Smooth muscle cell (in vitro differentiated cells): ENCODE data around the gene HYAL1. TPM values are rescaled to one million over a fixed set of nuclear protein-coding genes. Genes with fewer than 3 reads are reported as not detected.

Source experiments
- DNase-seq: peaks from one replicate; lab custom pipeline; 2025; ENCODE audit not compliant: unreplicated experiment; lab: John Stamatoyannopoulos, UW
- H2AFZ ChIP-seq: fragments of 200-600 bp; sonication (generic); 2 replicates; pipeline ENCODE4 v1.6.0; 2016; ENCODE audit warnings: antibody characterized with exemption, low read depth, mild to moderate bottlenecking
- H3F3A ChIP-seq: fragments of 200-600 bp; sonication (generic); 2 replicates; pipeline ENCODE4 v1.6.0; 2017; ENCODE audit warnings: antibody characterized with exemption, low read depth
- H3K27ac ChIP-seq: fragments of 200-600 bp; sonication (generic); 2 replicates; pipeline ENCODE4 v1.5.1; 2016; ENCODE audit warnings: low read depth, mild to moderate bottlenecking
- H3K27me3 ChIP-seq: fragments of 200-600 bp; sonication (generic); 2 replicates; pipeline ENCODE4 v1.6.1; 2016; ENCODE audit warnings: low read depth, mild to moderate bottlenecking
- H3K36me3 ChIP-seq: fragments of 200-600 bp; sonication (generic); 2 replicates; pipeline ENCODE4 v1.5.1; 2016; ENCODE audit warnings: low read depth
- H3K4me1 ChIP-seq: fragments of 200-600 bp; sonication (generic); 2 replicates; pipeline ENCODE4 v1.5.1; 2016; ENCODE audit warnings: low read depth
- H3K4me2 ChIP-seq: fragments of 200-600 bp; sonication (generic); 2 replicates; pipeline ENCODE4 v1.6.0; 2016; ENCODE audit warnings: mild to moderate bottlenecking
- H3K4me3 ChIP-seq: fragments of 200-600 bp; sonication (generic); 2 replicates; pipeline ENCODE4 v1.5.1; 2016; ENCODE audit warnings: mild to moderate bottlenecking
- H3K79me2 ChIP-seq: fragments of 200-600 bp; sonication (generic); 2 replicates; pipeline ENCODE4 v1.6.0; 2016; ENCODE audit warnings: low read depth, mild to moderate bottlenecking
- H3K9ac ChIP-seq: fragments of 200-600 bp; sonication (generic); 2 replicates; pipeline ENCODE4 v1.6.0; 2016; ENCODE audit warnings: low read depth
- H3K9me3 ChIP-seq: fragments of 200-600 bp; sonication (generic); replicated peaks from 2 replicates; pipeline ENCODE4 v1.5.1; 2016; ENCODE audit warnings: low read depth
- H4K20me1 ChIP-seq: fragments of 200-600 bp; sonication (generic); 2 replicates; pipeline ENCODE4 v1.6.0; 2016; ENCODE audit warnings: low read depth
- WGBS: methylation state at CpG from one replicate; pipeline ENCODE4 v1.1.7; 2016; ENCODE audit warnings: low lambda C conversion rate; 5-methylcytosine and 5-hydroxymethylcytosine counted together
- polyA plus RNA-seq: library from polyadenylated mRNA; unstranded; fragments of >200 nt; fragmentation: Nextera tagmentation; extraction: Ambion mirVana; gene quantifications from 2 replicates; pipeline ENCODE4 v1.2.1, GENCODE V29; 2016
- total RNA-seq: library from RNA; depleted of rRNA; stranded (reverse); fragments of >200 nt; gene quantifications from 2 replicates; pipeline ENCODE4 v1.2.3, GENCODE V29; 2014
- TF ChIP-seq, protein P1 (sequence below): fragments of 200-600 bp; sonication (generic); IDR thresholded peaks from 2 replicates; pipeline ENCODE4 v1.5.1; 2017; ENCODE audit warnings: borderline replicate concordance, mild to moderate bottlenecking, antibody characterized with exemption; ENCODE audit not compliant: insufficient read depth, poor library complexity, severe bottlenecking

HYAL1 gene
- total and polyA plus RNA-seq, 2 experiments from 2014 or later = 1.0 TPM; not detected in 1

DNA sequence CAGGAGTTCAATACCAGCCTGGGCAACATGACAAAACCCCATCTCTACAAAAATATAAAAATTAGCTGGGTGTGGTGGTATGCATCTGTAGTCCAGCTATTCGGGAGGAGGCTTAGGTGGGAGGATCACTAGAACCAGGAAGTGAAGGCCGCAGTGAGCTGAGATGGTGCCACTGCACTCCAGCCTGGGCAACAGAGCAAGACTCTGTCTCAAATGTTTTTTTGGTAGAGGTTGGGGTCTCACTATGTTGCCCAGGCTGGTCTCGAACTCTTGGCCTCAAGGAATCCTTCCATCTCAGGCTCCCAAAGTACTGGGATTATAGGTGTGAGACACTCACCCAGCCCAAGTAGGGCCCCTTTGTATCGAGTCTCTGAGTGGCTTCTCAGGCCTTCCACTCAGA, 9.3 kb downstream of the HYAL1 start:
- WGBS = 93% methylated on average over 4 of the region's 4 CpGs
- no peak overlapping the region for H3K9ac ChIP-seq
- no peak for DNase-seq
- no peaks in the 10 kb centered on the region for H3K27me3 ChIP-seq
- peaks cover 15% of the 10 kb centered on the region for H3K4me1 ChIP-seq
- no peak overlapping the region for H2AFZ ChIP-seq
- no peaks in the 10 kb centered on the region for H3F3A ChIP-seq
- H3K4me3 ChIP-seq = no peak overlapping the region
- TF ChIP-seq, protein P1, sequence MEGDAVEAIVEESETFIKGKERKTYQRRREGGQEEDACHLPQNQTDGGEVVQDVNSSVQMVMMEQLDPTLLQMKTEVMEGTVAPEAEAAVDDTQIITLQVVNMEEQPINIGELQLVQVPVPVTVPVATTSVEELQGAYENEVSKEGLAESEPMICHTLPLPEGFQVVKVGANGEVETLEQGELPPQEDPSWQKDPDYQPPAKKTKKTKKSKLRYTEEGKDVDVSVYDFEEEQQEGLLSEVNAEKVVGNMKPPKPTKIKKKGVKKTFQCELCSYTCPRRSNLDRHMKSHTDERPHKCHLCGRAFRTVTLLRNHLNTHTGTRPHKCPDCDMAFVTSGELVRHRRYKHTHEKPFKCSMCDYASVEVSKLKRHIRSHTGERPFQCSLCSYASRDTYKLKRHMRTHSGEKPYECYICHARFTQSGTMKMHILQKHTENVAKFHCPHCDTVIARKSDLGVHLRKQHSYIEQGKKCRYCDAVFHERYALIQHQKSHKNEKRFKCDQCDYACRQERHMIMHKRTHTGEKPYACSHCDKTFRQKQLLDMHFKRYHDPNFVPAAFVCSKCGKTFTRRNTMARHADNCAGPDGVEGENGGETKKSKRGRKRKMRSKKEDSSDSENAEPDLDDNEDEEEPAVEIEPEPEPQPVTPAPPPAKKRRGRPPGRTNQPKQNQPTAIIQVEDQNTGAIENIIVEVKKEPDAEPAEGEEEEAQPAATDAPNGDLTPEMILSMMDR = no peak
- no peak overlapping the region for H3K4me2 ChIP-seq
- H3K27ac ChIP-seq = no peak overlapping the region
- no peaks in the 10 kb centered on the region for H3K36me3 ChIP-seq
- no peaks in the 10 kb centered on the region for H3K9me3 ChIP-seq
- H3K79me2 ChIP-seq = peaks cover 11% of the 10 kb centered on the region
- H4K20me1 ChIP-seq = no peaks in the 10 kb centered on the region

DNA sequence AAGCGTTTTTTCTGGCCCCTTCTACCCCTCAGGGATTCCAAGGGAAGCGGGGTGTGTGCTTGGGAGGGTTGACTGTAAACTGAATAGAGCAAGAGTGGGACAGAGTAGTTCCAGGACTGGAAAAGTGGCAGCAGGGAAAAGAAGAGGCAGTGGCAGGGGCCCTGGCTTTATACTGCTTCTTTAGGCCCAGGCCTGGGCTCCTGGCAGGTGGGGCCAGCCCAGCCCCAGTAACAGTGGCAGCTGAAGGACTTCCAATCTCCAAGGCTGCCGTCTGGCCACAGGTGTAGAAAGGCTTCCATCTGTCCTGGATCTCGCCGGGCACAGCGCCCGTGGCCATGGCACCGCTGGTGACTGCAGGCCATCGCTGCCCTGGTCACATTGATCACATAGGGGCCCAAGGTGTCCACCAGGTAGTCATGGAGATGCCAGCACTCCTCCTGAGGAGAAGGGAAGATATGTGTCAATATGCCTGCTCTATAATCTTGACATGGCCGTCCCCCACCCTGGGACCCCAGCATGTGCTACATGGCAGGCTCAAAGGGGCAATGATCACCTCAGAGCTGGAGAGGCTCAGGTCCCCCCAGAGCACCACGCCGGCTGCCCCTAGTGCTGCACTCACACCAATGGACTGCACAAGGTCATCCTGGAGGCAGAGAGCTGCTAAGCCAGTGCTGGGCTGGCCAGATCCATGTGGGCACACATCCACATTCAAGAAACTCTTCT, 10.1 kb downstream of the HYAL1 start:
- peaks cover 11% of the 10 kb centered on the region for H3K79me2 ChIP-seq
- no peak overlapping the region for H3K9ac ChIP-seq
- H3K4me1 ChIP-seq = peaks cover 11% of the 10 kb centered on the region
- no peaks in the 10 kb centered on the region for H3F3A ChIP-seq
- no peaks in the 10 kb centered on the region for H3K27me3 ChIP-seq
- no peaks in the 10 kb centered on the region for H4K20me1 ChIP-seq
- no peak overlapping the region for H2AFZ ChIP-seq
- peak overlapping the region; percentile 10 for H3K27ac ChIP-seq
- TF ChIP-seq, protein P1 = no peak
- DNase-seq = no peak
- no peaks in the 10 kb centered on the region for H3K36me3 ChIP-seq
- H3K4me2 ChIP-seq = peak overlapping the region; percentile 82
- peak overlapping the region; percentile 44 for H3K4me3 ChIP-seq
- WGBS = 88% methylated on average over 12 of the region's 12 CpGs
- H3K9me3 ChIP-seq = no peaks in the 10 kb centered on the region

DNA sequence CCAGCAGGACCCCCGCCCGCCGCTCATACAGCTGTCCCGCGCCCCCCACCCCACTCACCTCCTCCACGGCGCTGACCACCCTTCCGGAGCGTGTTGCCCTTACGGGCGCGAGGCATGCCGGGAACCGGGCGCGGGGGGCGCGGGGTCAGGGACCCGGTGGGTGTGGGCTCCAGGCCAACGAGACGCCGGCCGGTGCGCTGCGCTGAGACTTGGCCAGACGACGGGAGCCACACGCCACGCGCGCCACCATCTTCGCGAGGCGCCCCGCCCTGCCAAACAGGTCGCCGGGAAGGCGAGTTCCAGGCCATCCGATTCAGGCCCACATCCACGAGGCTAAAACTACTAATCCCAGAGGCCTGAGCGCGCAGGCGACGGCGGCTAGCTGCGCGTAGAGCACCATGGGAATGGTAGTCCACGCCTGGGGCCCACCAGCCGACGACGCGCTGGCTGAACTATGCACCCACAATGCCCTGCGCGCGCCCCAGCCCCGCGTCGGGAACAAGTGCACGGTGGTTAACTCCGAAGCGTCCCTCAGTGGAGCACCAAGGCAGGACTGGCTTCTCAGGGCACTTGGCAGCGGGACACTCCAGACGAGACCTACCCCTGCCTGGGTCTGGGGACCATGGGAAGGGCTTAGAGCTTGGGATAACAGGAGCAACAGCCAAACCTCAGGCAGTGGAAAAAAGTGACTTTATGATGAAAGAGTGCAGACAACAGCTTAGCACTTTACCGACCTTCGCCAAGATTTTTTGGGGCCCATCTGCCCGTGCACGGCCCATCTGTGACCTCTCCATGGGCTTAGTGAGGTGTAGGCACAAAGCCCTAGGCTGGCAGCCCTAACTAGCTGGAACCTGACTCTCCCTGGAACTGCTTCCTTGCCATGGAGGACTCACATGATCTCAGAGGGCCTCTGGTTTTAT, 11.0 kb downstream of the HYAL1 start, which contains the start of gene IFRD2:
TSS of gene IFRD2 (minus strand) at position 271 of the 920 bp plus-strand sequence. CDS start at position 116, 155 bp downstream.
- peak within 1 kb of the TSS; percentile 84 for H3K4me3 ChIP-seq
- peak within 1 kb of the TSS; percentile 47 for H2AFZ ChIP-seq
- peak within 1 kb of the TSS; percentile 98 for H3K4me2 ChIP-seq
- WGBS = 7% methylated on average over 51 of the region's 67 CpGs
- H3F3A ChIP-seq = no peaks in the 10 kb centered on the region
- peaks cover 11% of the 10 kb centered on the region for H3K79me2 ChIP-seq
- TF ChIP-seq, protein P1 = no peak
- DNase-seq = peak; percentile 78
- H3K27me3 ChIP-seq = no peaks in the 10 kb centered on the region
- H4K20me1 ChIP-seq = no peaks in the 10 kb centered on the region
- peak within 1 kb of the TSS; percentile 72 for H3K27ac ChIP-seq
- H3K9me3 ChIP-seq = no peaks in the 10 kb centered on the region
- peaks cover 10% of the 10 kb centered on the region for H3K4me1 ChIP-seq
- no peaks in the 10 kb centered on the region for H3K36me3 ChIP-seq
- peak within 1 kb of the TSS; percentile 89 for H3K9ac ChIP-seq
